Hepatocyte (in vitro differentiated cells): Measurements from ENCODE around the gene CHAF1A.

ENCODE experiments used
- CTCF ChIP-seq: fragments of 200-600 bp; sonication (generic); IDR thresholded peaks from 2 replicates; pipeline ENCODE4 v1.5.1; 2016; ENCODE audit warnings: antibody characterized with exemption, mild to moderate bottlenecking; ENCODE audit not compliant: poor library complexity
- EZH2 ChIP-seq: fragments of 200-600 bp; sonication (generic); IDR thresholded peaks from 2 replicates; pipeline ENCODE4 v1.6.1; 2016; ENCODE audit warnings: antibody characterized with exemption, mild to moderate bottlenecking, borderline replicate concordance

GRCh38 chr19:4373601-4374497, 28.6 kb upstream of the CHAF1A start:
- no peak for TF ChIP-seq CTCF
- no peak for TF ChIP-seq EZH2
